GM18505 (cell line): ENCODE results near the gene SLC6A3.
"Not testable (repeated sequence)": the region's sequence is repeated elsewhere in the genome, so short reads cannot be mapped to it uniquely, and the experiment has no call there.

ENCODE experiments used
- ATAC-seq: cut with Tn5 transposase; IDR thresholded peaks from one replicate; pipeline ENCODE4 v1.9.1; 2021; ENCODE audit not compliant: unreplicated experiment
- POLR2A ChIP-seq: IDR thresholded peaks from 4 replicates; pipeline ENCODE4 v1.6.1; 2011; ENCODE audit warnings: borderline replicate concordance; ENCODE audit not compliant: insufficient read depth, insufficient read length; ENCODE audit errors: extremely low read depth

SLC6A3 gene

DNA sequence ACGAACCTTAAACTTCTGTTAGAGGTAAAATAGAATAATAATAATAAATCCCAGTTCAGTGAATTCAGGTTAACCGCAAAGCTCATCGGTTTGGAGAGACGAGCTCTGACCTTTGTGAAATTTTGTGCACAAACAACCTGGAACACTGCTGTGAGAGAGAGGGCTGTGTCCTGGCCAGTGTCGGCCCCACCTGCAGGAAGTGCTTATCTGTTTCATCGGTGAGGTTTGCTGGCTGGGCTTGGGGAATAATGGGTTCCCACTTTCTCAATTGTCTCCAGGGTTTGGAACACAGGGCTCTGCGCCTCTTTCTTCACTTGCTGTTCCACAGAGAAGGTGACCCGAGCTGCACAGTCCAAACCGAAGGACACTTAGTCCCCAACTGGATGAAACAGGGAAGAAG lies 81.0 kb downstream of the SLC6A3 start:
- no peak for TF ChIP-seq POLR2A
- ATAC-seq: no peak

DNA sequence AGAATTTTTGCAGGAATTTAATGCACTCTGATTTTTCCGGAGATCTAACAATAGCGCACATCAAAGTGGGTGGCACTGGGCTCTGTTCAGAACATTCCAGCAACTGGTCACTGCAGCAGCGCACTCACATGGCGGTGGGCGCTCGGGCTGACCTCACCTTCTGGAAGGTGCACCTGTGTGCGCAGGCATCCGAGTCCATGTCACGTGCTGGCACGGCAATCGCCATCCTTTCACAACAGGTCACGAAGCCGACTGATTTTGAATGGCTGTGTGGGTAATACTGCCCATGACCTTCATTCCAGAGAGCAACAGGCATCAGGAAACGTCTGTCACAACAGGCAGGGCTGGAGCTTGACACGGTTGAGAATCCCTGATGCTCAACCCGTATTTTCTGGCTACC lies 81.7 kb downstream of the SLC6A3 start:
- TF ChIP-seq POLR2A: no peak
- no peak for ATAC-seq

DNA sequence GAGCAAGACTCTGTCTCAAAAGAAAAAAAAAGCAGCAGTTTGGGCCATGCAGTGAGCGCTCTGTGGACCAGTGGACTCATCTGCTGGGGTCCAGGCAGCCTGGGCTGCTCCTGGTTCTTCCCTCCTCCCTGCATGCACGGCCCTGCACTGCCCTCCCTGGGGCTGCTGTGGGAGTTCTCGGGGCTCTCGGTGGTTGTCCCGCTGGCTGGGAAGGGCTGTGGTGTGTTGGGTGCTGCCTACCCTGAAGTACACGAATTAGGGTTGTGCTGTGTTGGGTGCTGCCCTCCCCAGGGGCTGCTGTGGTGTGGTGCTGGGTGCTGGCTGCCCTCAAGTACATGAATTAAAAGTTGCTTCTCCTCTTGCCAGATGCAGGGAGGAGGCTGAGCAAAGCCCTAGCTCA lies 82.1 kb downstream of the SLC6A3 start:
- ATAC-seq: no peak

DNA sequence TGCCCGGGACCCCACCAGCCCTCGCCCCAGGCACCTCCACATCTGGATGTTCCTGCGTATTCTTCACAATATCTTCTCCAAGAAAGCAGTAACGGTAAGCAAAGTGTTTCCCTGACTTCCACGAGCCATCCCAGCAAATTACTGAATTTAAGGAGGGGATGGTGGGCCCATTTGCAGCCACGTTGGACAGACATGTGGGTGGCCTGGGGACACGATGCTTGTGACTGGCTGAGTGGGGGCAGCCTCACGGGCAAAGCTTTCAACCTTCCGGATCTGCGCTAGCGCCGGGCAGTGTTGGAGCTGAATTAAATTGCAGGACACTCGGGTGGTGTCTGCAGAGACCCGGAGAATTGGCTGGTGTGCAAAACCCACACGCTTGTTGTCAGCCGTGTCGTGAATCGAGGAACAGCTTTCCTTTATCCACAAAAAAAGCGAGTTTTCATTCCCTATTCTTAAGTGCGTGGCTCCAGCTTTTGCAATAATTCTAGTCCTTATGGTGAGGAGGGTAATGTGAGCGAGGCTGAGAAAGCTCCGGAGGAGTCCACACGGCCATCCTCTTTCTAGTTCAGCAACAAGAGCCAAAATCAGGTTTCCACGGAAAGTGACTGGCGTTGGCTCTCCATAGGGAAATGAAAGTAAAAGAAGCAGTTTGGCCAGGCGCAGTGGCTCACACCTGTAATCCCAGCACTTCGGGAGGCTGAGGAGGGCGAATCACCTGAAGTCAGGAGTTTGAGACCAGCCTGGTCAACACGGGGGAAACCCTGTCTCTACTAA lies 82.8 kb downstream of the SLC6A3 start:
- ATAC-seq: no peak

More for the DNA sequence above, 82.1 kb downstream of the SLC6A3 start:
- TF ChIP-seq POLR2A: no peak

DNA sequence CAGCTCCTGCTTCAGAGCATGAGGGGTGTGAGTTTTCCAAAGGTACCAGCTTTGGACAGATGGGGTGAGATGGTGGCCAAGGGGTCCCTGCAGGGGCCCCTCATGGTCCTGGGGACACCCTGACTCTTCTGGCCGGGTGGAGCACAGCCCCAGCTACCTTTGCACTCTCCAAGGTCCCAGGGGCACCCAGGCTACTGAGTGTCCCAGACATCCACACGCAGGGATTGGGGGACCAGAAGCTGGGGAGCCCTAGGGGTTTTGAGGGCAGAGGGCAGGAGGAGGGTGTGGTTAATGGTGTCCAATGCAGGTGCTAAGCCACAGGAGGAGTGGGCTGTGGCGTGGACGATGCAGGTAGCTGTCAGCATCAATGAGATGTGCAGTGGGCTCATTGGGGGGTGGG lies 84.4 kb downstream of the SLC6A3 start:
- no peak for TF ChIP-seq POLR2A
- ATAC-seq: no peak

More for the DNA sequence above, 82.8 kb downstream of the SLC6A3 start:
- no peak for TF ChIP-seq POLR2A

DNA sequence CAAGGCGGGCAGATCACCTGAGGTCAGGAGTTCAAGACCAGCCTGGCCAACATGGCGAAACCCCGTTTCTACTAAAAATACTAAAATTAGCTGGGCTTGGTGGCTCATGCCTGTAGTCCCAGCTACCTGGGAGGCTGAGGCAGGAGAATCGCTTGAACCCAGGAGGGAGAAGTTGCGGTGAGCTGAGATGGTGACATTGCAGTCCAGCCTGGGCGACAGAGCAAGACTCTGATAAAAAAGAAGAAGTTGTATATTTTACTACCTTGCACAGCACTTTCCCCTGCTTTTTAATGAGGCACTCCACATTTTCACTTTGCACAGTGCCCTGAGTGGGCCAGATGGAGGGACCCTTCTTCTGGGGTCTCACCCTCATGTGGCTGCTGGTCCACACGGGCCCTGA lies 84.9 kb downstream of the SLC6A3 start:
- not testable (repeated sequence) for ATAC-seq

DNA sequence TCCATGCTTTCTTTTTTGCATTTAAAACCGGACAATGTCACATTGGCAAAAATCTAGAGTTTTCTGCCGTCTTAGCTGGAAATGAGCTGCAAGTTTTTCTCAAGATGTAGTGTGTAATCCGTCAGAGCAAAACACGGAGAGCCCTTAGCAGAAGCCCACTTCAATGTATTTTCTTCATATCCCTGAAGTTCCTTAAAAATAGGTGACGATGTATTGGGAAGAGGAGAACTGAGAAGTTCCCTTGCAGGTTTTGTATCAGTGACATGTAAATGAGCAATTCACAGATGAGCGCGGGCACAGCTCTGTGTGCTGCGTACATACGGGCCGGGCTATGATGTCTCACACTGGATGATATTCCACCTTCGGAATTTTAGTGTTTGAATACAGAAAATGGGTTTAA lies 85.5 kb downstream of the SLC6A3 start:
- no peak for ATAC-seq
- TF ChIP-seq POLR2A: no peak

DNA sequence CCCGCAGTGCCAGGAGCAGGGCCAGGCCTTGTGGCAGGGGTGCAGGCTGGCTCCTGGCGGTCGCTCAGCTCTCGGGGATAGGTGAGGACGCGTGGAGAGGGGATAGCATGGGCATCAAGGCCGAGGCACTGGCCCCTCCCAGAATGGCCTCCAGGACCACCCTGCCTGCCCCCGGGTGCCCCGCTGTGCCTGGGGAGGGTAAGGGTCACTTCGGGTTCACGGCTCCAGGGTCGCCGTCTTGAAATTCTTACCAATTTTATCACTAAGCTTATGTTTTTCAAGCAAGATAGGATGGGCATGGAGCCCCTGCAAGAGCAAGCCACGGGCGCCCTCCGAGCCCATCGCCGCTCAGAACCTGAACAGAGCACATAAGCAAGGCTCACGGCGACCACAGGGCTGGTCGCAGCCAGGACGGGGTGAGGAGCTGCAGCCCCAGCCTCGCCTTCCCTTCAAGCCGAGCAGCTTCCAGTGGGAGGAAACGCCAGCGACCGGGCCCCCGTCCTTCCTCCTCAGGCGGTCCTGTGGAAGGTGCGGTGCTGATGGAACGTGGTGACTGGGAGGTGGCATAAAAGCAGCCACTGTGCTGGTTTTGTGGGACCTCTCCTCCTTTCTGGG lies 86.1 kb downstream of the SLC6A3 start:
- no peak for ATAC-seq
- TF ChIP-seq POLR2A: no peak

DNA sequence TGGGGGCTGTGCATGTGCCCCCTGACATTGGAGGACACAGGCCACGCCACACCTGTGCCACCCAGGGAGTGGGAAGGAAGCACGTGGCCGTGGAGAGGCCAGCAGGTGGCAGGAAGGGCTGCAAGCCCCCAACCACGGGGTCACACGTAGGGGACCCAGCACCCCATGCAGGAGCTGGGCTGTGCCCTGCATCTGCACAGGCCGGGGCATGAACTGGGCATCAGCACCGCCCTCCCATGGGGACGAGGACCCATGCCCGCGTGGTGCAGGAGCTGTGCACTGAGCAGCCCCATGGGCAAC lies 86.6 kb downstream of the SLC6A3 start:
- no peak for TF ChIP-seq POLR2A

DNA sequence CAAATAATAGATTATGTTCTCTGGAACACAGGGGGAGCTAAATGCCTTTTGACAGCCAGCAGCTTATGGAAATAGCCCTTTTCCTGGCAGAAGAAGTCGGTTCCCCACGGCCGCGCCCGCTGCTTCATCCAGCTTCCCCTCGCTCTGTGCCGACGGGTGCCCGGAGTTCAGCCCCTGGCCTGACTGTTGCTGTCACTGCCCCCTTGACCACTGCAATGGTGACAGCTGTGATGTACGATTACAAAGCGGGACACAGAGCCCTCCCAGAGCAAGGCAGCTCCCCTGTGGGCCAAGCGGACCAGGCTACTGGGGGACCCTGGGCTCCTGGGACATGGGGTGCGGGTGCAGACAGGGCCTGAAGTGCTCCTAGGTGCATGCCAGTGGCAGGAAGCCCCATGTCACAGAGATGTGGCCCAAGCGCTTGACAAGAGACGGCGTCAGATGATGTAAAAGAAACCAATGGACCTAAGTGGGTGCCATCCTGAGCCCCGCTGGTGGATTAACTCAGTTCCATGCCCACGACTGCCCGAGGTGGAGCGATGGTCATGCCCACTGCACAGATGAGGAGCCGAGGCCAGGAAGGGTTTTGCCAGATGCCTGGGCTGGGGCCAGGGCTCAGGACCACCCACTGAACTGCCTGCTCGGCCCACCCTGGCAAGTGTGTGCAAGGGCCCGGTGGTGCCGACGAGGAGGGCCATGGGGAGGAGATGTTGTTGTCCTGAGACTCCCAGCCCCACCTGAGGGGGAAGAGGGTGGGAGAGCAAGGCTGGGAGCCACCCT lies 87.1 kb downstream of the SLC6A3 start:
- ATAC-seq: no peak
- no peak for TF ChIP-seq POLR2A

More for the DNA sequence above, 86.6 kb downstream of the SLC6A3 start:
- ATAC-seq: no peak

DNA sequence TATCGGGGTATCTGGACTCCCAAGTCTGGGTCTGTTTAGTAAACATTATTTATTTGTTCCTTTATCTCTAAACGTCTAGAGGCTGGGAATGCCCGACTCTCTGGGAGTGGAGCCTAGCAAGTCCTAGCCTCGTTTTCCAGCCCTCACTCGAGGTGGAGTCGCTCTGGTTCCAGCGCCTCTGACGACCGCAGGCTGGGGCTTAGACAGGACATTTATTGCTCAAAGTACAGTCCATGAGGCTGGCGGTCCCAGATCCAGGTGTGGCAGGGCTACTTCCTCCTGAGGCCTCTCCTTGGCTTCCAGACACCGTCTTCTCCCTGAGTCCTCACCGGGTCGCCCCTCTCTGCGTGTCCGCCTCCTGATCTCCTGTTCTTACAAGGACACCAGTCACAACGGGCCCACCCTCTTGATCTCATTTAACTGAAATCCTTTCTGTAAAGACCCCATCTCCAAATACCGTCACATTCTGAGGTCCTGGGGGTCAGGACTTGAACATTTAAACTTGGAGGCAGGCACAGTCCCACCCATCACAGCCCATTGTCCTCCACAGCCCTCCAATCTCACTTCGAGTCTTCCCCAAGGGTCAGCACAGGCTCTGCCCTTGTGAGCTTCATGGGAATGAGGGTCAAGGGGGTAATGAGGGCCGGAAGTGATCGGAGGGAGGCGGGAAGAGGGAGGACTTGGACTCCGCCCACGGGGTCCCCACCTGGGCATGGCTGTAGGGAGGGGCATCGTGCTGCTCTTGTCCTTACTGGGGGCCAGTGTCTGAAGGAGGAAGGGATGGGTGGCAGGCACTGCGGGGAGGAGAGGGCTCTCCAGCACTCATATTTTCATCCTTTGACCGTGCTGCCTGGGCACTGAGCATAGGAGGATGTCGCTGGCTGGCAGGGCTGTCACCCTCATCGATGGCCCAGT lies 88.1 kb downstream of the SLC6A3 start:
- no peak for TF ChIP-seq POLR2A
- no peak for ATAC-seq

DNA sequence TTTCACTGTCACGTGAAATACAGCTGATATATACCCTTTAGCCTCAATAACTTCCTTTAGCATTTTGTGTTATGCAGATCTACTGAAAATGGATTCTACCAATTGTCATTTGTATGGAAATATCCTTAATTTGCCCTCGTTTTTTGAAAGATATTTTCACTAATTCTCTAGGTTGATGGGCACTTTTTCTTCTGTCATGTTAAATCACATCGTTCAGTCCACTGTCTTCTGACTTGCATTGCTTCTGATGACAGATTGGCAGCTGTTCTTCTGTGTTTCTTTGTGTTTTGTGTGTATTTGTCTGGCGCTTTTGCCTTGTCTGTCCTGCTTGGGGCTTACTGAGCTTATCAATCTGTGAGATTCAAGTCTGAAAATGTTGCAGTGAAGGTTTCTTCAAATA lies 90.7 kb downstream of the SLC6A3 start:
- no peak for ATAC-seq
- TF ChIP-seq POLR2A: no peak
